Thyroid gland (tissue), 4 donors: ENCODE results near the gene CCDC187. TPM values are rescaled to one million over a fixed set of nuclear protein-coding genes. Genes with fewer than 3 reads are reported as not detected.

Experiments used
- DNase-seq, 2 donors: peaks; one replicate each; pipeline ENCODE4 v3.0.0-alpha.2; 2019
- H3K27ac ChIP-seq, 3 donors: fragments of 200-600 bp; sonication (generic); 1 replicate in 2 of 3; 2 replicates in 1 of 3; pipeline ENCODE4 v1.5.1; 2016 to 2019; ENCODE audit warnings: mild to moderate bottlenecking in 1 of 3, moderate library complexity in 1 of 3
- H3K27me3 ChIP-seq: fragments of 200-600 bp; sonication (generic); one replicate; pipeline ENCODE4 v1.5.1; 2019
- H3K36me3 ChIP-seq, 2 donors: fragments of 200-600 bp; sonication (generic); one replicate each; pipeline ENCODE4 v1.5.1; 2016 to 2019
- H3K4me1 ChIP-seq, 2 donors: fragments of 200-600 bp; sonication (generic); one replicate each; pipeline ENCODE4 v1.5.1; 2017 to 2019
- H3K4me3 ChIP-seq, 3 donors: fragments of 200-600 bp; sonication (generic); replicated peaks in 1 of 3; 1 replicate in 2 of 3; 2 replicates in 1 of 3; pipeline ENCODE4 v1.5.1; 2016; ENCODE audit warnings: mild to moderate bottlenecking in 1 of 3
- H3K9me3 ChIP-seq: fragments of 200-600 bp; sonication (generic); one replicate; pipeline ENCODE4 v1.5.1; 2017
- CTCF ChIP-seq, 6 experiments: fragments of 200-600 bp in 3 of 6; fragments of 450-650 bp in 3 of 6; sonication (generic) in 3 of 6; IDR thresholded peaks; one replicate each; pipeline ENCODE4 v1.5.1; 2016 to 2019; ENCODE audit warnings: antibody characterized with exemption in 6 of 6, mild to moderate bottlenecking in 2 of 6, inconsistent platforms in 1 of 6, moderate library complexity in 1 of 6
- POLR2A ChIP-seq, 2 donors: fragments of 450-650 bp; IDR thresholded peaks; one replicate each; pipeline ENCODE4 v1.6.1; 2017; ENCODE audit warnings: antibody characterized with exemption in 2 of 2, mild to moderate bottlenecking in 2 of 2, moderate library complexity in 1 of 2
- WGBS, 2 donors: methylation state at CpG; one replicate each; pipeline ENCODE4 v1.1.5; 2017; 5-methylcytosine and 5-hydroxymethylcytosine counted together
- intact Hi-C: fragments of 100-400 bp; cut with DNase I; formaldehyde crosslinking; loops from one replicate; pipeline ENCODE4 v1.15.1; 2023
- total RNA-seq, 4 donors: library from RNA; depleted of rRNA; stranded (reverse); fragments of >200 nt; gene quantifications; one replicate each; pipeline ENCODE4 v1.2.3, GENCODE V29; 2016

The CCDC187 gene
- total RNA-seq, 4 donors from 2014 or later: 5.2 to 9.1 (median 6.2) TPM

DNA sequence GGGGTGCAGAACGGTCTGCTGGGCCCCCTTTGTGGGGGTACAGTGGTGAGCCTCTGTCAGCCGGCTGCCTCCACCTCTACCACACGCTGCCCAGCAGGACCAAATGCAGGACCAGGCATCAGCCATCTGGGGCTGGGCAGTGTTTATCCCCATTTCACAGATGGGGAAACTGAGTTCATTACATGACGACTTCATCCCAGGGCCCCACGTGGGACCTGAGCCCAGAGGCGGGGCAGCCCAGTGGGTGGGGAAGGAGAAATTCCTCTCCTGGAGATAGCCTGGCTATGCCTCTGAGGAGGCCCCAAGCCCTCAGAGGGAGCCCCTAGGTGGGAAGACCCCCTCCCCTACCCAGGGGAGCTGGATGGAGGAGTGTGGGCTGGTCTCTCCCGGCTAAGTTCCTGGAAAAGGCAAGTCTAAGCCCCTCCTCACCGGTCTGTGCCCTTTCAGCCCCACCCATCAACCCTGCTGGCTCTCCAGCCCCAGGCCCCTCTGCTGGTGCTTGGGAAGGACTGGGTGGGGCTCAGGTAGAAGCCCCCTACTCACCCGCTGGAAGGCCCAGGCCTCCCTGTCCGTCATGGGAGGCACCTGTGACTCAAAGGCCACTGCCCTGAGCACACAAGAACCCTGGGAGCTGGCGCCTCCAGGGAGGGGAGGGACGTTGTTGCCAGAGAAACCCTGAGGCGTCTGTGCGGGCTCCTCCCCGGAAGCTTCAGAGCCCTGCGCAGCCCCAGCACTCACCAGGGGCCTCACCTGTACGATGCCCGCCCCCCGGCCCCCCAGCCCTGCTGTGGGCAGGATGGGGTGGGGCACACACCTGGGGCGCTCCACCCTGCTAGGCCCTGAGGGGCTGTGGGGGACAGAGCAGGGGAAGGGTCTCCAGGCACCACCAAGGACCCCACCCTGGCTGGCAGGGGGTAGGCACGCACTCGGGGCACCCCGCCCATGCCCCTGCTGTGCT, 7.4 kb upstream of the CCDC187 start:
- whole genome bisulfite sequencing, 2 donors: 32 to 49% methylated on average over 9 to 19 of the region's 23 CpGs
- peak in 1 of 2 donors; percentile 35 for TF ChIP-seq POLR2A (IDR thresholded peaks at IDR 0.05)
- TF ChIP-seq CTCF (IDR thresholded peaks at IDR 0.05): no peak
- intact Hi-C loops: no loop called here
- H3K9me3 ChIP-seq: no peaks in the 10 kb centered on the region
- peaks cover 28 to 38% of the 10 kb centered on the region in 2 donors for H3K4me1 ChIP-seq
- peak overlapping the region; percentile 21 to 61 (median 46) for H3K27ac ChIP-seq
- H3K4me3 ChIP-seq: peak overlapping the region in 1 of 3 donors; percentile 23
- peak; percentile 83 to 84 for DNase-seq
- no peaks in the 10 kb centered on the region for H3K36me3 ChIP-seq
- no peaks in the 10 kb centered on the region for H3K27me3 ChIP-seq

DNA sequence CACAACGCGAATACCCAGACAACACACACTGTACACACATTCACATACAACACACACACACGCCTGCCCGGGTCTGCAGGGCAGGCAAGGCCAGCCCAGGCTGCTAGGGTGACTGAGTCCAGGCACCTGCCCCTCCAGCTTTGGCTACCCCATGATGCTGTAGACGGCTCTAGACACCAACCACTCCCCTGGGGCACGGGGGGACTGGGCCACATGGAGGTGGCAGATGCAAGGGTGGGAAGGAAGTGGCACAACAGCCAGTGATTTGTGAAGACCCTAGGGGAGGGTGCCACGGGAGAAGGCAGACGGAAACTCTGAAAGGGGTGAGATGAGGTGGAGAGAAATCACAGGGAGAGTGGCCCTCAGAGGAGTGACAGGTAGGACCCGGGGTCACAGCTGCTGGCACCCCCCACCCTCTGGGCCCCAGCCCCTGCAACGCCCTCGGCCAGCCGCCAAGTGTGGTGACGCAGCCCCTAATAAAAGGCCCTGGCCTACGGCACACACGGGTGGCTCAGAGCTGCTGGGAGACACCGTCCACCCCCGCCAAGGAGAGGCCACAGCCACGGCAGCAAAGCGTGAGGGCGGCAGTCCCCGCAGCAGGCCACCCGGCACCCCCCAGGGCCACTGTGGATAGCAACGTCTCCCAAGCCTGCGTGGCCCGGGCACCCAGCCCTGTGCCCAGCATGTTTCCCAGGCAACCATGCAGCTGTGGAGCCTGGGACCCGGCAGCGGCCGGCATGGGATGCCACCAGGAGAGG, 6.6 kb upstream of the CCDC187 start:
- no peaks in the 10 kb centered on the region for H3K9me3 ChIP-seq
- H3K4me1 ChIP-seq: peaks cover 28 to 38% of the 10 kb centered on the region in 2 donors
- peak overlapping the region; percentile 12 to 61 (median 46) for H3K27ac ChIP-seq
- H3K36me3 ChIP-seq: no peaks in the 10 kb centered on the region
- 32 to 50% methylated on average over 10 to 12 of the region's 28 CpGs for WGBS, 2 donors
- H3K27me3 ChIP-seq: no peaks in the 10 kb centered on the region
- intact Hi-C loops: no loop called here
- peak; percentile 28 to 36 for DNase-seq
- peak overlapping the region in 1 of 3 donors; percentile 23 for H3K4me3 ChIP-seq
- TF ChIP-seq POLR2A (IDR thresholded peaks at IDR 0.05) (no peak), CTCF (IDR thresholded peaks at IDR 0.05) (no peak)

GRCh38 chr9:136309806-136310220, 5.9 kb upstream of the CCDC187 start:
- peak overlapping the region in 1 of 3 donors; percentile 37 for H3K27ac ChIP-seq
- no peaks in the 10 kb centered on the region for H3K36me3 ChIP-seq
- WGBS, 2 donors: 89 to 92% methylated on average over 5 of the region's 5 CpGs
- no peak overlapping the region for H3K4me3 ChIP-seq
- no peaks in the 10 kb centered on the region for H3K27me3 ChIP-seq
- H3K9me3 ChIP-seq: no peaks in the 10 kb centered on the region
- DNase-seq: no peak
- intact Hi-C loops: no loop called here
- TF ChIP-seq POLR2A (IDR thresholded peaks at IDR 0.05): no peak
- H3K4me1 ChIP-seq: peaks cover 28 to 38% of the 10 kb centered on the region in 2 donors

- DNase-seq: peak; percentile 86
- H3K4me1 ChIP-seq: peaks cover 28 to 38% of the 10 kb centered on the region in 2 donors
- H3K9me3 ChIP-seq: no peaks in the 10 kb centered on the region
- H3K4me3 ChIP-seq: no peak overlapping the region
- no peaks in the 10 kb centered on the region for H3K36me3 ChIP-seq
- H3K27ac ChIP-seq: peak overlapping the region in 2 of 3 donors; percentile 37 to 54
- 17 to 23% methylated on average over 19 to 20 of the region's 22 CpGs for WGBS, 2 donors
- intact Hi-C loops: no loop called here
- TF ChIP-seq POLR2A (IDR thresholded peaks at IDR 0.05): peak in 1 of 2 donors; percentile 16
- TF ChIP-seq CTCF (IDR thresholded peaks at IDR 0.05): no peak
- H3K27me3 ChIP-seq: no peaks in the 10 kb centered on the region
These were observed 5.4 kb upstream of the CCDC187 start for GRCh38 chr9:136309101-136309801.

- TF ChIP-seq CTCF (IDR thresholded peaks at IDR 0.05): no peak
- no peak for TF ChIP-seq POLR2A (IDR thresholded peaks at IDR 0.05)
- no peaks in the 10 kb centered on the region for H3K9me3 ChIP-seq
- peaks cover 28 to 38% of the 10 kb centered on the region in 2 donors for H3K4me1 ChIP-seq
- no peaks in the 10 kb centered on the region for H3K36me3 ChIP-seq
- H3K27ac ChIP-seq: peak overlapping the region in 1 of 3 donors; percentile 54
- H3K27me3 ChIP-seq: no peaks in the 10 kb centered on the region
- no peak overlapping the region for H3K4me3 ChIP-seq
- no peak for DNase-seq
- intact Hi-C loops: no loop called here
These were observed 4.8 kb upstream of the CCDC187 start for GRCh38 chr9:136308702-136309053.
